ENCODE measurements around the gene FYCO1.

The FYCO1 gene

GRCh38 chr3:45931496-45931895 lies 64.1 kb downstream of the FYCO1 start:
- Histone ChIP-seq H3K36me3 (ENCODE audit: control insufficient read depth, insufficient read depth, low read length) (no peaks in the 10 kb centered on the region), H2AFZ (no peak overlapping the region), H3K4me2 (ENCODE audit: low read length) (no peak overlapping the region), H3K4me1 (no peaks in the 10 kb centered on the region), H3K79me2 (peaks cover 2% of the 10 kb centered on the region), H3K27ac (no peak overlapping the region), H3K9me3 (ENCODE audit: control insufficient read depth, low read length) (no peaks in the 10 kb centered on the region), H3K4me3 (ENCODE audit: low read depth, low read length) (no peak overlapping the region), H3K9ac (no peak overlapping the region), H3K27me3 (ENCODE audit: control insufficient read depth, insufficient read depth, low read length) (no peaks in the 10 kb centered on the region)
- TF ChIP-seq CTCF (IDR thresholded peaks at IDR 0.05), result no peak

- Histone ChIP-seq H3K9me3 (ENCODE audit: control insufficient read depth, low read length) (no peaks in the 10 kb centered on the region), H3K79me2 (peaks cover 2% of the 10 kb centered on the region), H2AFZ (no peak overlapping the region), H3K36me3 (ENCODE audit: control insufficient read depth, insufficient read depth, low read length) (no peaks in the 10 kb centered on the region), H3K27ac (no peak overlapping the region), H3K9ac (no peak overlapping the region), H3K4me2 (ENCODE audit: low read length) (no peak overlapping the region), H3K4me1 (no peaks in the 10 kb centered on the region), H3K4me3 (ENCODE audit: low read depth, low read length) (no peak overlapping the region), H3K27me3 (ENCODE audit: control insufficient read depth, insufficient read depth, low read length) (no peaks in the 10 kb centered on the region)
- peak; percentile 55 for TF ChIP-seq CTCF (IDR thresholded peaks at IDR 0.05)
These were observed 66.5 kb downstream of the FYCO1 start for GRCh38 chr3:45929042-45929679.

GRCh38 chr3:45927881-45928280 lies 67.7 kb downstream of the FYCO1 start:
- Histone ChIP-seq H3K36me3 (ENCODE audit: control insufficient read depth, insufficient read depth, low read length) (no peaks in the 10 kb centered on the region), H3K4me2 (ENCODE audit: low read length) (no peak overlapping the region), H3K27ac (no peak overlapping the region), H3K9ac (no peak overlapping the region), H3K79me2 (peaks cover 2% of the 10 kb centered on the region), H3K4me3 (ENCODE audit: low read depth, low read length) (no peak overlapping the region), H3K4me1 (no peaks in the 10 kb centered on the region), H3K27me3 (ENCODE audit: control insufficient read depth, insufficient read depth, low read length) (no peaks in the 10 kb centered on the region), H2AFZ (no peak overlapping the region), H3K9me3 (ENCODE audit: control insufficient read depth, low read length) (no peaks in the 10 kb centered on the region)
- TF ChIP-seq CTCF (IDR thresholded peaks at IDR 0.05), result no peak

GRCh38 chr3:45923755-45924154 lies 71.9 kb downstream of the FYCO1 start:
- no peaks in the 10 kb centered on the region for H3K36me3 ChIP-seq (ENCODE audit: control insufficient read depth, insufficient read depth, low read length)

More at GRCh38 chr3:45923755-45924154, 71.9 kb downstream of the FYCO1 start:
- no peak for TF ChIP-seq CTCF (IDR thresholded peaks at IDR 0.05)
- Histone ChIP-seq H3K9ac (no peak overlapping the region), H3K9me3 (ENCODE audit: control insufficient read depth, low read length) (no peaks in the 10 kb centered on the region), H3K27ac (no peak overlapping the region), H3K4me3 (ENCODE audit: low read depth, low read length) (no peak overlapping the region), H3K4me2 (ENCODE audit: low read length) (no peak overlapping the region), H3K79me2 (peaks cover 1% of the 10 kb centered on the region), H3K27me3 (ENCODE audit: control insufficient read depth, insufficient read depth, low read length) (no peaks in the 10 kb centered on the region), H3K4me1 (no peaks in the 10 kb centered on the region), H2AFZ (no peak overlapping the region)

Data from parathyroid adenoma (tissue), 2 donors.